Activated naive CD8-positive, alpha-beta T cell treated with anti-CD3 and anti-CD28 coated beads for 36 hours (primary cell): ENCODE data around the gene OR2B6. TPM values are rescaled to one million over a fixed set of nuclear protein-coding genes. Genes with fewer than 3 reads are reported as not detected.

Experiments
- DNase-seq: peaks from one replicate; pipeline ENCODE4 v3.0.0; 2021
- H3K27ac Mint-ChIP-seq: one replicate; pipeline ENCODE4 v1.8.0; 2022; ENCODE audit warnings: mild to moderate bottlenecking, moderate library complexity, mixed read lengths
- H3K27me3 Mint-ChIP-seq: one replicate; pipeline ENCODE4 v1.8.0; 2022; ENCODE audit warnings: mild to moderate bottlenecking, mixed read lengths
- H3K36me3 Mint-ChIP-seq: one replicate; pipeline ENCODE4 v1.8.0; 2021; ENCODE audit warnings: mild to moderate bottlenecking, mixed read lengths
- H3K4me1 Mint-ChIP-seq: one replicate; pipeline ENCODE4 v1.8.0; 2021; ENCODE audit warnings: mixed read lengths
- H3K4me3 Mint-ChIP-seq: one replicate; pipeline ENCODE4 v1.8.0; 2022; ENCODE audit warnings: mild to moderate bottlenecking, moderate library complexity, mixed read lengths
- H3K9me3 Mint-ChIP-seq: one replicate; pipeline ENCODE4 v1.8.0; 2022; ENCODE audit warnings: mixed read lengths
- total RNA-seq, 2 experiments: library from RNA; stranded (reverse); gene quantifications; one replicate each; pipeline ENCODE4 v1.2.3, GENCODE V29; 2021

The OR2B6 gene
- total RNA-seq, 2 experiments from 2014 or later = not detected

GRCh38 chr6:28005152-28005890 is 48.3 kb downstream of the OR2B6 start:
- Mint-ChIP-seq H3K9me3 (no peaks in the 10 kb centered on the region), H3K4me1 (no peaks in the 10 kb centered on the region), H3K27ac (no peak overlapping the region), H3K27me3 (peaks cover 12% of the 10 kb centered on the region), H3K4me3 (no peak overlapping the region), H3K36me3 (no peaks in the 10 kb centered on the region)
- no peak for DNase-seq

GRCh38 chr6:28005975-28006374 is 48.9 kb downstream of the OR2B6 start:
- H3K9me3 Mint-ChIP-seq = no peaks in the 10 kb centered on the region
- no peaks in the 10 kb centered on the region for H3K36me3 Mint-ChIP-seq
- no peak overlapping the region for H3K4me3 Mint-ChIP-seq
- peaks cover 12% of the 10 kb centered on the region for H3K27me3 Mint-ChIP-seq
- DNase-seq = no peak
- H3K4me1 Mint-ChIP-seq = no peaks in the 10 kb centered on the region
- no peak overlapping the region for H3K27ac Mint-ChIP-seq

Other genes starting within 250 kb of the OR2B6 start
- gene OR2B2, start 44.8 kb upstream of the OR2B6 start, total RNA-seq = not detected
- 1 to 10 TPM; 4.3 TPM for gene ZNF165, start 123.3 kb downstream of the OR2B6 start, total RNA-seq
- gene ZSCAN16, start 167.4 kb downstream of the OR2B6 start, total RNA-seq = 1 to 10 TPM; 2.9 to 3.3 TPM
- 10 to 100 TPM; 13.8 to 14.6 TPM for gene ZKSCAN8, start 184.6 kb downstream of the OR2B6 start, total RNA-seq